EL (cell line): ENCODE measurements around the gene ZDHHC4.

Experiments
- DNase-seq: peaks from one replicate; pipeline ENCODE4 v3.0.0-alpha.2; 2016

The ZDHHC4 gene

DNA sequence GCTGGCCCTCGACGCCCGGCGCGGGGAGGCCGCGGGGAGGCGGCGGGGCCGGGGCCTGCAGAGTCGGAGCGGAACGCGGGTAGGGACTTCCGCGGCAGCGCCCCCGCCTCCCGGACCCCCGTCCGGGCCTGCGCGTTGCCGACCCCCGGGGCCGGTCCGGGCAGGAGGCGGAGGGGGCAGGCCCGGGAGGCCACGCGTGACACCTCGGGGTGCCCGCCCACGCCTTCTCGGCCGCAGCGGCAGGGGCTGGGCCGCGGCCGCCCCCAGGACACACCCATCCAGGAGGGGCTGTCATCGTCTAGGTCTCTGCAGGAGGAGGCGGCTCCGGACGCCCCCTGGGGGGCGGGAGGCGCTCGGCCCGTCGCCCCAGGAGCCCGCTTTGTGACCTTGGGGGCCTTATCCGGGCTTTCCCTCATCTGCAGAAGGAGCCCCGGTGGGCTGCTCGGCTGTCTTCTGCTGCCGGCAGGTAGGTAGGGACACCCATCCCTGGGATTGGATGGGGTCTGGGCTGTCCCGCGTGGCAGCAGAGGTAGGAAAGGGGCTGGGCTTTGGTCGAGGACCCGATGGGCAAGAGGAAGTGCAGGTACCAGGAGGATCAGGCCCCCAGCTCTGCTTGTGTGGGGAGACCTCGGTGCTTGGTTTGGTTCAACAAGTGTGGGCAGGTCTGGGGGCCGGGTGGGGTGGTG, 60.4 kb downstream of the ZDHHC4 start:
- DNase-seq, result peak; percentile 38
